Smooth muscle cell (in vitro differentiated cells): Measurements from ENCODE around the gene AGPAT2. TPM values are rescaled to one million over a fixed set of nuclear protein-coding genes. Genes with fewer than 3 reads are reported as not detected.

Source experiments
- DNase-seq: peaks from one replicate; lab custom pipeline; 2025; ENCODE audit not compliant: unreplicated experiment; lab: John Stamatoyannopoulos, UW
- H2AFZ ChIP-seq: fragments of 200-600 bp; sonication (generic); 2 replicates; pipeline ENCODE4 v1.6.0; 2016; ENCODE audit warnings: antibody characterized with exemption, low read depth, mild to moderate bottlenecking
- H3F3A ChIP-seq: fragments of 200-600 bp; sonication (generic); 2 replicates; pipeline ENCODE4 v1.6.0; 2017; ENCODE audit warnings: antibody characterized with exemption, low read depth
- H3K27ac ChIP-seq: fragments of 200-600 bp; sonication (generic); 2 replicates; pipeline ENCODE4 v1.5.1; 2016; ENCODE audit warnings: low read depth, mild to moderate bottlenecking
- H3K27me3 ChIP-seq: fragments of 200-600 bp; sonication (generic); 2 replicates; pipeline ENCODE4 v1.6.1; 2016; ENCODE audit warnings: low read depth, mild to moderate bottlenecking
- H3K36me3 ChIP-seq: fragments of 200-600 bp; sonication (generic); 2 replicates; pipeline ENCODE4 v1.5.1; 2016; ENCODE audit warnings: low read depth
- H3K4me1 ChIP-seq: fragments of 200-600 bp; sonication (generic); 2 replicates; pipeline ENCODE4 v1.5.1; 2016; ENCODE audit warnings: low read depth
- H3K4me2 ChIP-seq: fragments of 200-600 bp; sonication (generic); 2 replicates; pipeline ENCODE4 v1.6.0; 2016; ENCODE audit warnings: mild to moderate bottlenecking
- H3K4me3 ChIP-seq: fragments of 200-600 bp; sonication (generic); 2 replicates; pipeline ENCODE4 v1.5.1; 2016; ENCODE audit warnings: mild to moderate bottlenecking
- H3K79me2 ChIP-seq: fragments of 200-600 bp; sonication (generic); 2 replicates; pipeline ENCODE4 v1.6.0; 2016; ENCODE audit warnings: low read depth, mild to moderate bottlenecking
- H3K9ac ChIP-seq: fragments of 200-600 bp; sonication (generic); 2 replicates; pipeline ENCODE4 v1.6.0; 2016; ENCODE audit warnings: low read depth
- H3K9me3 ChIP-seq: fragments of 200-600 bp; sonication (generic); replicated peaks from 2 replicates; pipeline ENCODE4 v1.5.1; 2016; ENCODE audit warnings: low read depth
- H4K20me1 ChIP-seq: fragments of 200-600 bp; sonication (generic); 2 replicates; pipeline ENCODE4 v1.6.0; 2016; ENCODE audit warnings: low read depth
- WGBS: methylation state at CpG from one replicate; pipeline ENCODE4 v1.1.7; 2016; ENCODE audit warnings: low lambda C conversion rate; 5-methylcytosine and 5-hydroxymethylcytosine counted together
- polyA plus RNA-seq: library from polyadenylated mRNA; unstranded; fragments of >200 nt; fragmentation: Nextera tagmentation; extraction: Ambion mirVana; gene quantifications from 2 replicates; pipeline ENCODE4 v1.2.1, GENCODE V29; 2016
- total RNA-seq: library from RNA; depleted of rRNA; stranded (reverse); fragments of >200 nt; gene quantifications from 2 replicates; pipeline ENCODE4 v1.2.3, GENCODE V29; 2014
- TF ChIP-seq, protein P1 (sequence below): fragments of 200-600 bp; sonication (generic); IDR thresholded peaks from 2 replicates; pipeline ENCODE4 v1.5.1; 2017; ENCODE audit warnings: borderline replicate concordance, mild to moderate bottlenecking, antibody characterized with exemption; ENCODE audit not compliant: insufficient read depth, poor library complexity, severe bottlenecking

The AGPAT2 gene
- total and polyA plus RNA-seq, 2 experiments from 2014 or later: 42.9 to 105 TPM

DNA sequence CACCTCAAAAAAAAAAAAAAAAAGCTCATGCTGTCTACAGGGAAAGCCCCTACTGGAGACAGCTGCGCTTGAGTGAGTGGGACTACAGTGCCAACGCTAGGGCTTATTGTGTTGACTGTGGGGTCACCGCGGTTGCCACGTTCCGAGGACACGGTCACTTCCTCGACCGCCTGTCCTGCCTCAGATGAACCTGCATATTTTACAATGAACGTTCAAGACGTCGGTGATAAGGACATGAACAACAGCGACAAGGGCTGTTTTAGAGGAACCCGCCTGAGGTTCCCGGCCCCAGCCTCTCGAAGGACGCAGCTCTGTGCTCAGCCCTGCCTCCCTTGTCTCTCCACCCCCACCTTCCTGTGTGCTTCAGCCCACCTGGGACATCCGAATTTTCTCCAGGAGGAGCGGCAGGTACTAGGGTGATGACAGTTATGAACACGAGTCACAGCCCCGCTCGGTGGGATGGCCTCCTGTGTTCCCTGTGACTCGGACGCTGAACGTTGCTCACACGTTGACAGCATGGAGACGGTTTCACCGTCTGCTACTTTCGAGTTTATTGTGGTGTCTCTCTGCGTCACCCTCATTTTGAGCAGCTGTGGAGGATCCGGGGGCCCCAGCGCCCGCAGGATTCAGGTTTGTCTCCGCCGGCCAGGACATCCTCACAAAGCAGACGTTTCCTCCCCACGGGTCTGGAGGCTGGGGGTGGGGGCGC, 13.9 kb upstream of the AGPAT2 start:
- Histone ChIP-seq H3K79me2 (no peaks in the 10 kb centered on the region), H3F3A (no peaks in the 10 kb centered on the region), H2AFZ (no peak overlapping the region), H4K20me1 (no peaks in the 10 kb centered on the region), H3K9ac (no peak overlapping the region), H3K9me3 (no peaks in the 10 kb centered on the region), H3K4me1 (no peaks in the 10 kb centered on the region), H3K27me3 (peaks cover 3% of the 10 kb centered on the region), H3K4me3 (no peak overlapping the region), H3K4me2 (no peak overlapping the region), H3K27ac (no peak overlapping the region), H3K36me3 (no peaks in the 10 kb centered on the region)
- TF ChIP-seq, protein P1, sequence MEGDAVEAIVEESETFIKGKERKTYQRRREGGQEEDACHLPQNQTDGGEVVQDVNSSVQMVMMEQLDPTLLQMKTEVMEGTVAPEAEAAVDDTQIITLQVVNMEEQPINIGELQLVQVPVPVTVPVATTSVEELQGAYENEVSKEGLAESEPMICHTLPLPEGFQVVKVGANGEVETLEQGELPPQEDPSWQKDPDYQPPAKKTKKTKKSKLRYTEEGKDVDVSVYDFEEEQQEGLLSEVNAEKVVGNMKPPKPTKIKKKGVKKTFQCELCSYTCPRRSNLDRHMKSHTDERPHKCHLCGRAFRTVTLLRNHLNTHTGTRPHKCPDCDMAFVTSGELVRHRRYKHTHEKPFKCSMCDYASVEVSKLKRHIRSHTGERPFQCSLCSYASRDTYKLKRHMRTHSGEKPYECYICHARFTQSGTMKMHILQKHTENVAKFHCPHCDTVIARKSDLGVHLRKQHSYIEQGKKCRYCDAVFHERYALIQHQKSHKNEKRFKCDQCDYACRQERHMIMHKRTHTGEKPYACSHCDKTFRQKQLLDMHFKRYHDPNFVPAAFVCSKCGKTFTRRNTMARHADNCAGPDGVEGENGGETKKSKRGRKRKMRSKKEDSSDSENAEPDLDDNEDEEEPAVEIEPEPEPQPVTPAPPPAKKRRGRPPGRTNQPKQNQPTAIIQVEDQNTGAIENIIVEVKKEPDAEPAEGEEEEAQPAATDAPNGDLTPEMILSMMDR: no peak
- DNase-seq: no peak
- WGBS: 72% methylated on average over 38 of the region's 38 CpGs

DNA sequence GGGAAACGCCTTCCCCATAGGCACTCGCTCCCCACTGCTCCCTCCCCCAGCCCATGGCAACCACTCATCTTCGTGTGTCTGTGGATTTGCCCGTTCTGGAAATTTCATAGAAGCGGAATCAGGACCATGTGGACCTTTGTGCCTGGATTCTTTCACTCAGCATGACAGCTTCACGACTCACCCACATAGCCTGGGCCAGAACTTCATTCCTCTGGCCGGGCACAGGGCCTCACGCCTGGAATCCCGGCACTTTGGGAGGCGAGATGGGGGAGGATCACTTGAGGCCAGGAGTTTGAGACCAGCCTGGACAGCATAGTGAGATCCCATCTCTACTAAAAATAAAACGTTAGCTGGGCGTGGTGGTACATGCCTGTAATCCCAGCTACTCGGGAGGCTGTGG, 13.0 kb upstream of the AGPAT2 start:
- Histone ChIP-seq H3K9ac (no peak overlapping the region), H3K4me2 (no peak overlapping the region), H3K36me3 (no peaks in the 10 kb centered on the region), H3K27me3 (peaks cover 3% of the 10 kb centered on the region), H3K79me2 (no peaks in the 10 kb centered on the region), H3K27ac (no peak overlapping the region), H3F3A (no peaks in the 10 kb centered on the region), H2AFZ (no peak overlapping the region), H3K4me1 (no peaks in the 10 kb centered on the region), H3K4me3 (no peak overlapping the region), H4K20me1 (no peaks in the 10 kb centered on the region), H3K9me3 (no peaks in the 10 kb centered on the region)
- TF ChIP-seq, protein P1: no peak
- no peak for DNase-seq
- 51% methylated on average over 13 of the region's 13 CpGs for WGBS

DNA sequence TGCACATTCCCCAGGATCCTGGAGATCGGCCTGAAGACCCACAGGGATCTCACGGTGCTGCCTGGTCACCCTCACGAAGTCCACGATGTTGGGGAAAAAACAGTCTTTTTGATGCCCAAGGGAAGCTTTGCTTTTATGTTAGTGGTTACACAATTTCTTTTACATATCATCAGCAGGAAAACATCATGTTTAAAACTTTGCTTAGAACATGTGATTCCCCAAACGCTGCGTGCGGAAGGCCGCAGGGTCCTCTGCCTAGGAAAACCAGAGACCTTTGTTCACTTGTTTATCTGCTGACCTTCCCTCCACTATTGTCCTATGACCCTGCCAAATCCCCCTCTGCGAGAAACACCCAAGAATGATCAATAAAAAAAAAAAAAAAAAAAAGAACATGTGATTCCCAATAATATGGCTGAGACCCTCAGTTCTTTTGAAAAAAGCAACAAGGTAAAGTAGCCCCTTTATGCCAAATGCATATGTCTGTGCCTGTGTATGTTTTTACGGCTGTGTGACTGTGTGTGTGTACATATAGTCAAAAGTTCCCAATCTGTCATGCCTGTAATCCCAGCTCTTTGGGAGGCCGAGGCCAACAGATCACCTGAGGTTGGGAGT, 11.5 kb upstream of the AGPAT2 start:
- TF ChIP-seq, protein P1: no peak
- no peaks in the 10 kb centered on the region for H4K20me1 ChIP-seq
- H3K4me1 ChIP-seq: no peaks in the 10 kb centered on the region
- no peak for DNase-seq
- no peaks in the 10 kb centered on the region for H3F3A ChIP-seq
- peaks cover 3% of the 10 kb centered on the region for H3K27me3 ChIP-seq
- H3K79me2 ChIP-seq: no peaks in the 10 kb centered on the region
- H2AFZ ChIP-seq: no peak overlapping the region
- no peaks in the 10 kb centered on the region for H3K9me3 ChIP-seq
- H3K36me3 ChIP-seq: no peaks in the 10 kb centered on the region
- no peak overlapping the region for H3K27ac ChIP-seq
- H3K9ac ChIP-seq: no peak overlapping the region
- 96% methylated on average over 11 of the region's 11 CpGs for WGBS
- no peak overlapping the region for H3K4me3 ChIP-seq
- no peak overlapping the region for H3K4me2 ChIP-seq
